ENCODE measurements around the gene CNOT1. TPM values are rescaled to one million over a fixed set of nuclear protein-coding genes. Genes with fewer than 3 reads are reported as not detected.

CNOT1 gene
- total and polyA plus RNA-seq, 2 of the 4 experiments (the other 2 are of a cell fraction), result 85.5 to 357 TPM

DNA sequence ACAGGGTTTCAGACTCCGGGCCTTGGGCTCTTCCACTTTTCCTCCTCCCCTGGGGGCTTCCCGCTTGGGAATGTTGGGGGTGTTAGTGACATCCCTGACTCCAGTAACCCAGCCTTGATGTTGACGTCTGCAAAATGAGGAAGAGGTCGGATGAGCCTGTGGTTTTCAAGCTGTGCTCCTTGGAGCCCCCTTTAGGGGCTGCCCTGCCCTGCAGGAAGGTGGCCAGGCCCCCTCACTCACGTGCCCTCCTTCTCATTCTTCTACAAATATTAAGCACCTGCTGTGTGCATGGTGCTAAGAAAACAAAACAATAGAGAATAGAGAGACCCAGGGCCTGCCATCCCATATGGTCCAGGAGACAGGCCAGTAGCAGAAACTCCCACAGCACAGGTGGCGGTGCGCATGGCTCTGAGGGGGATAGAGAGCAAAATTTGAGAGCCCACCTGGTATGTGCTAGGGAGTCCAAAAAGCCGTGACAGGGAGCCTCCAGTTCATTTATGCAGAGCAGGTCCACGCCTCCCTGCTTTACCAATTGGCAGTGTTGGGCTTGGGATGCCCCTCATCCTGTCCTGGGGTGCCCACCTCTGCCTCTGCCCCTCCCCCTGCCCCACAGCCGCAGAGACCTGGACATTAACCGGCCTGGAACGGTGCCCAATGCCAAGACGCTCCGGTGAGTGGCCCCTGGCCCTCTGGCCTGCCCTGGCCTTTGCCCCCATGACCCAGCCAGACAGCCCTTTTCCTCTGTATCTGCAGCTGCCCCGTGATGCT, 122.2 kb downstream of the CNOT1 start:
- dilution Hi-C loops (cut with HindIII; ENCODE audit: low sequenced_read_pairs, unreplicated experiment), result no loop called here

More for the DNA sequence above, 122.2 kb downstream of the CNOT1 start:
- no peak overlapping the region for H3K4ac ChIP-seq (ENCODE audit: low read depth, low read length)
- H3K27me3 ChIP-seq (ENCODE audit: control insufficient read depth, insufficient read depth, low read length), result no peaks in the 10 kb centered on the region
- H2BK5ac ChIP-seq (ENCODE audit: low read depth, low read length, poor library complexity, severe bottlenecking), result no peak overlapping the region
- H3K9me3 ChIP-seq (ENCODE audit: control insufficient read depth, insufficient read depth, low read length), result no peaks in the 10 kb centered on the region
- ATAC-seq (ENCODE audit: low read depth) (no peak), DNase-seq (no peak)
- no peak overlapping the region for H3K9ac ChIP-seq (ENCODE audit: low read depth, low read length)
- H2BK120ac ChIP-seq (ENCODE audit: low read depth, low read length), result no peak overlapping the region
- ChIA-PET CTCF (no interaction called here), POLR2A (ENCODE audit: unreplicated experiment) (no interaction called here)
- no peak overlapping the region for H4K5ac ChIP-seq (ENCODE audit: low read depth, low read length)
- peak overlapping the region; percentile 32 for H2AFZ ChIP-seq (replicated peaks; ENCODE audit: low read length, poor library complexity)
- no CpG with 5 or more reads among the region's 15 CpGs for WGBS, 2 experiments (ENCODE audit: extremely low coverage in 2 of 2, insufficient read length in 1 of 2)
- H4K20me1 ChIP-seq (ENCODE audit: insufficient read depth, low read length), result peaks cover 6% of the 10 kb centered on the region; the same call in 1 of the 2 replicates
- H3K56ac ChIP-seq (ENCODE audit: extremely low read depth, insufficient read depth, low read length), result no peak overlapping the region
- H4K8ac ChIP-seq (ENCODE audit: low read depth in 2 of 2, low read length in 2 of 2), result no peak overlapping the region
- H3K4me3 ChIP-seq (ENCODE audit: insufficient read depth, low read depth, low read length), result no peak overlapping the region
- no peak overlapping the region for H3K27ac ChIP-seq (ENCODE audit: insufficient read depth, low read length)
- no peak overlapping the region for H2BK15ac ChIP-seq (ENCODE audit: low read depth, low read length)
- TF ChIP-seq MXI1 (IDR thresholded peaks at IDR 0.05; ENCODE audit: borderline replicate concordance, low read depth, low read length) (no peak), CEBPB (IDR thresholded peaks at IDR 0.05; ENCODE audit: low read depth, low read length) (no peak), RFX5 (IDR thresholded peaks at IDR 0.05; ENCODE audit: low read depth, low read length) (no peak), POLR2A (IDR thresholded peaks at IDR 0.05; ENCODE audit: low read depth, low read length) (no peak), RCOR1 (IDR thresholded peaks at IDR 0.05; ENCODE audit: insufficient replicate concordance, low read length) (no peak), NFE2L2 (IDR thresholded peaks at IDR 0.05; ENCODE audit: low read depth, low read length) (no peak), CHD1 (IDR thresholded peaks at IDR 0.05; ENCODE audit: low read depth, low read length) (no peak), FOS (IDR thresholded peaks at IDR 0.05; ENCODE audit: low read depth, low read length) (no peak), MAZ (IDR thresholded peaks at IDR 0.05; ENCODE audit: borderline replicate concordance, low read depth, low read length) (no peak), BHLHE40 (IDR thresholded peaks at IDR 0.05; ENCODE audit: low read depth, low read length) (no peak), SMC3 (IDR thresholded peaks at IDR 0.05; ENCODE audit: low read depth, low read length) (no peak), RAD21 (IDR thresholded peaks at IDR 0.05; ENCODE audit: low read length) (no peak), MAFK (IDR thresholded peaks at IDR 0.05; ENCODE audit: low read depth, low read length) (no peak)
- TF ChIP-seq, protein P1, sequence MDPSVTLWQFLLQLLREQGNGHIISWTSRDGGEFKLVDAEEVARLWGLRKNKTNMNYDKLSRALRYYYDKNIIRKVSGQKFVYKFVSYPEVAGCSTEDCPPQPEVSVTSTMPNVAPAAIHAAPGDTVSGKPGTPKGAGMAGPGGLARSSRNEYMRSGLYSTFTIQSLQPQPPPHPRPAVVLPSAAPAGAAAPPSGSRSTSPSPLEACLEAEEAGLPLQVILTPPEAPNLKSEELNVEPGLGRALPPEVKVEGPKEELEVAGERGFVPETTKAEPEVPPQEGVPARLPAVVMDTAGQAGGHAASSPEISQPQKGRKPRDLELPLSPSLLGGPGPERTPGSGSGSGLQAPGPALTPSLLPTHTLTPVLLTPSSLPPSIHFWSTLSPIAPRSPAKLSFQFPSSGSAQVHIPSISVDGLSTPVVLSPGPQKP (IDR thresholded peaks at IDR 0.05; ENCODE audit: borderline replicate concordance, low read depth, low read length), result no peak
- TF ChIP-seq, protein P2, sequence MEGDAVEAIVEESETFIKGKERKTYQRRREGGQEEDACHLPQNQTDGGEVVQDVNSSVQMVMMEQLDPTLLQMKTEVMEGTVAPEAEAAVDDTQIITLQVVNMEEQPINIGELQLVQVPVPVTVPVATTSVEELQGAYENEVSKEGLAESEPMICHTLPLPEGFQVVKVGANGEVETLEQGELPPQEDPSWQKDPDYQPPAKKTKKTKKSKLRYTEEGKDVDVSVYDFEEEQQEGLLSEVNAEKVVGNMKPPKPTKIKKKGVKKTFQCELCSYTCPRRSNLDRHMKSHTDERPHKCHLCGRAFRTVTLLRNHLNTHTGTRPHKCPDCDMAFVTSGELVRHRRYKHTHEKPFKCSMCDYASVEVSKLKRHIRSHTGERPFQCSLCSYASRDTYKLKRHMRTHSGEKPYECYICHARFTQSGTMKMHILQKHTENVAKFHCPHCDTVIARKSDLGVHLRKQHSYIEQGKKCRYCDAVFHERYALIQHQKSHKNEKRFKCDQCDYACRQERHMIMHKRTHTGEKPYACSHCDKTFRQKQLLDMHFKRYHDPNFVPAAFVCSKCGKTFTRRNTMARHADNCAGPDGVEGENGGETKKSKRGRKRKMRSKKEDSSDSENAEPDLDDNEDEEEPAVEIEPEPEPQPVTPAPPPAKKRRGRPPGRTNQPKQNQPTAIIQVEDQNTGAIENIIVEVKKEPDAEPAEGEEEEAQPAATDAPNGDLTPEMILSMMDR (conservative IDR thresholded peaks at IDR 0.05; ENCODE audit: low read depth, low read length), result no peak
- TF ChIP-seq, protein P3, sequence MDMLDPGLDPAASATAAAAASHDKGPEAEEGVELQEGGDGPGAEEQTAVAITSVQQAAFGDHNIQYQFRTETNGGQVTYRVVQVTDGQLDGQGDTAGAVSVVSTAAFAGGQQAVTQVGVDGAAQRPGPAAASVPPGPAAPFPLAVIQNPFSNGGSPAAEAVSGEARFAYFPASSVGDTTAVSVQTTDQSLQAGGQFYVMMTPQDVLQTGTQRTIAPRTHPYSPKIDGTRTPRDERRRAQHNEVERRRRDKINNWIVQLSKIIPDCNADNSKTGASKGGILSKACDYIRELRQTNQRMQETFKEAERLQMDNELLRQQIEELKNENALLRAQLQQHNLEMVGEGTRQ (IDR thresholded peaks at IDR 0.05; ENCODE audit: low read depth, low read length), result no peak
- no peaks in the 10 kb centered on the region for H3K79me1 ChIP-seq (ENCODE audit: low read depth in 1 of 2, low read length in 2 of 2)
- no peak overlapping the region for H4K91ac ChIP-seq (ENCODE audit: insufficient read depth, low read depth, low read length)
- H2BK20ac ChIP-seq (ENCODE audit: low read depth, low read length), result no peak overlapping the region
- H3K18ac ChIP-seq (ENCODE audit: low read depth, low read length), result no peak overlapping the region
- no peaks in the 10 kb centered on the region for H3K9me1 ChIP-seq (ENCODE audit: insufficient read depth, low read length)
- no peak overlapping the region for H2AK5ac ChIP-seq (ENCODE audit: low read depth, low read length)
- intact Hi-C loops (cut with micrococcal nuclease) (no loop called here), in situ Hi-C loops (cut with MboI; ENCODE audit: low sequenced_read_pairs) (no loop called here)
- H3K4me1 ChIP-seq (ENCODE audit: control insufficient read depth, insufficient read depth, low read length), result no peaks in the 10 kb centered on the region
- H2AK9ac ChIP-seq (replicated peaks; ENCODE audit: low read depth, low read length, poor library complexity), result peak overlapping the region; percentile 16
- BruUV-seq (replicated peaks), result no TSS peak
- no peak overlapping the region for H3K14ac ChIP-seq (replicated peaks; ENCODE audit: low read depth, low read length)
- no peak overlapping the region for H3K4me2 ChIP-seq (ENCODE audit: low read depth, low read length)
- peaks cover 3% of the 10 kb centered on the region; the same call in 1 of the 2 replicates for H3K36me3 ChIP-seq (ENCODE audit: control insufficient read depth, insufficient read depth, low read length)
- H3K23ac ChIP-seq (ENCODE audit: low read depth, low read length), result no peak overlapping the region

Measured in IMR-90 (cell line).